ENCODE results near the gene CDCA4. TPM values are rescaled to one million over a fixed set of nuclear protein-coding genes. Genes with fewer than 3 reads are reported as not detected.

The CDCA4 gene
- total RNA-seq, 2 experiments from 2014 or later = 59.4 to 63.5 TPM

GRCh38 chr14:104999361-104999760 is 21.5 kb downstream of the CDCA4 start:
- Mint-ChIP-seq H3K27ac (no peak overlapping the region), H3K27me3 (no peaks in the 10 kb centered on the region), H3K4me1 (ENCODE audit: low read depth) (peaks cover 3% of the 10 kb centered on the region), H3K9me3 (no peaks in the 10 kb centered on the region), H3K4me3 (no peak overlapping the region), H3K36me3 (ENCODE audit: low read depth) (peaks cover 2% of the 10 kb centered on the region)
- ChIA-PET CTCF (interaction anchor here (1.1 to 1.8 kb wide), 4 partner anchors 9 to 91 kb away, joined by 3 to 6 read pairs (median 4); no protein-coding TSS in a partner anchor), POLR2A (interaction anchor here (0.8 to 1.5 kb wide), 3 partner anchors 10 to 20 kb away, joined by 4 to 6 read pairs (median 4); no protein-coding TSS in a partner anchor)
- no peak for ATAC-seq
- no peak for TF ChIP-seq CTCF (IDR thresholded peaks at IDR 0.05)
- intact Hi-C loops (cut with micrococcal nuclease) = no loop called here
- DNase-seq = no peak

DNA sequence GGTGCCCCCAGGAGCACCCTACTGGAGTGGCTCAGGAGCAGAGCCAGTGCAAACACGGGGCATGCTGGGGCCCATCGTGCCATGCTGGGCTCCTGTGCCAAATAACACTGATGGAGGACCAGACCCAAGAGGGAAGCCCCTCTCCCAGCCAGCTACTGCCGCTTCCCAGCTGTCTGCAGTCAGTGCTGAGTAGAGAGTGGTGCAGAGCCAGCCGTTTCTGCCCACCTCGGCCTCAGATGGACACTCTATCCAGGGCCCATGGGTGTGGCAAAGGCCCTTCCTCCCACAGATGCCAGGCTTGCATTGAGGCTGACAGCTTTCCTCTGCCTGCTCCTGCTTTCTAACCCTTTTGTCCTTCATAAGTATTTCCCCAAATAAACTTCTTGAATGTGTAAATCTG is 22.1 kb downstream of the CDCA4 start:
- POLR2A ChIA-PET = interaction anchor here (0.6 to 1.5 kb wide), 3 partner anchors 8 to 21 kb away, joined by 3 to 6 read pairs (median 4); no protein-coding TSS in a partner anchor
- no peak for TF ChIP-seq CTCF (IDR thresholded peaks at IDR 0.05)
- Mint-ChIP-seq H3K4me1 (ENCODE audit: low read depth) (no peaks in the 10 kb centered on the region), H3K9me3 (no peaks in the 10 kb centered on the region), H3K27ac (no peak overlapping the region), H3K4me3 (no peak overlapping the region), H3K27me3 (no peaks in the 10 kb centered on the region), H3K36me3 (ENCODE audit: low read depth) (peaks cover 2% of the 10 kb centered on the region)
- ATAC-seq (no peak), DNase-seq (no peak)
- intact Hi-C loops (cut with micrococcal nuclease) = no loop called here
- CTCF ChIA-PET = interaction anchor here (0.9 to 1.8 kb wide), 3 partner anchors 12 to 47 kb away, joined by 4 to 6 read pairs (median 4); no protein-coding TSS in a partner anchor

DNA sequence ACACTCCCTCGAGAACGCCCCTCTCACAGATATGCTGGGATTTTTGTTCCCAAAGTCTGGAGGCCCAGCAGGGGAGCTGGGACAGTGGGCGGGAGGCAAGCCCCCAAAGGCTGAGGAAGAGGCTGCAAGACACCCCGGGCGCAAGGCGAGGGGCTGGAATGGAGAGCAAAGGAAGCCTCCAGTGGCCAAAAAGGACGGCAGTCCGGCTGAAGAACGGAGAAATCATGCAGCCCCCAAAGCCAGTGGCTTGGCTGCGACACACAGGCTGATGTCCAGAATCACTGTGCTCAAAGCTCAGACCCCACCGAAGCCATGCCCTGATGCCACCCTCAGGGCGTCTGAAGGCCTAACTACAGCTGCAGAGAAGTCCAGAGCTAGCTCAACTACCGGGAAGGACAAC is 24.4 kb downstream of the CDCA4 start:
- no peaks in the 10 kb centered on the region for H3K27me3 Mint-ChIP-seq
- intact Hi-C loops (cut with micrococcal nuclease) = no loop called here
- H3K4me1 Mint-ChIP-seq (ENCODE audit: low read depth) = no peaks in the 10 kb centered on the region
- POLR2A ChIA-PET = interaction anchor here (1.4 kb wide), 1 partner anchor 22 kb away, joined by 4 read pairs; no protein-coding TSS in a partner anchor
- ATAC-seq = no peak
- DNase-seq = no peak
- no peak overlapping the region for H3K4me3 Mint-ChIP-seq
- no peak overlapping the region for H3K27ac Mint-ChIP-seq
- TF ChIP-seq CTCF (IDR thresholded peaks at IDR 0.05) = no peak
- no peaks in the 10 kb centered on the region for H3K9me3 Mint-ChIP-seq
- peaks cover 2% of the 10 kb centered on the region for H3K36me3 Mint-ChIP-seq (ENCODE audit: low read depth)
- CTCF ChIA-PET = interaction anchor here (1.0 to 1.1 kb wide), 2 partner anchors 21 to 49 kb away, joined by 3 read pairs; no protein-coding TSS in a partner anchor

DNA sequence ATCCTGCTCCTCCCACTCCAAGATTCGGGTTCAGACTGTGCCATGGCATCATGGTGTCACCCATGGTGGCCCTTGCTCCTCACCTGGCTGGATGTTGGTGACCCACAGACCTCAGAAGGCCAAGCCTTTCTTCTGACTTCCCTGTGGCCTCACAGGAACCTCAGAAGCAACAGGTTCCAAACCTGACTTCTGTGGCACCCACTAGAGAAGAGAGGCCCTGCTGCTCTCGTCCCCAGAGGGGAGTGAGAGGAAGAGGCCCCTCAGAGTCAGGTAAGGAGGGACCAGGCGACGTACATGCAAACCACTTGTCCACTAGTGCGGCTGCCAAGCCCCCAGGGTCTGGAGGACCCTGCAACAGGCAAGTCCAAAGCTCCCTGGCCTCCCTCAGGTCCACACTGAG is 24.9 kb downstream of the CDCA4 start:
- Mint-ChIP-seq H3K4me1 (ENCODE audit: low read depth) (no peaks in the 10 kb centered on the region), H3K4me3 (no peak overlapping the region), H3K27ac (no peak overlapping the region), H3K27me3 (no peaks in the 10 kb centered on the region), H3K36me3 (ENCODE audit: low read depth) (peaks cover 2% of the 10 kb centered on the region), H3K9me3 (no peaks in the 10 kb centered on the region)
- DNase-seq (no peak), ATAC-seq (no peak)
- ChIA-PET POLR2A (interaction anchor here (1.0 to 1.4 kb wide), 2 partner anchors 23 to 25 kb away, joined by 3 to 4 read pairs; partner anchors contain the start of gene CDCA4), CTCF (interaction anchor here (1.0 to 1.1 kb wide), 2 partner anchors 21 to 50 kb away, joined by 3 read pairs; no protein-coding TSS in a partner anchor)
- TF ChIP-seq CTCF (IDR thresholded peaks at IDR 0.05) = no peak
- intact Hi-C loops (cut with micrococcal nuclease) = no loop called here

- CTCF ChIA-PET = no interaction called here
- H3K4me3 Mint-ChIP-seq = no peak overlapping the region
- intact Hi-C loops (cut with micrococcal nuclease) = no loop called here
Measured at GRCh38 chr14:104994978-104995377, 25.9 kb downstream of the CDCA4 start.

More at GRCh38 chr14:104994978-104995377, 25.9 kb downstream of the CDCA4 start:
- DNase-seq = no peak
- Mint-ChIP-seq H3K36me3 (ENCODE audit: low read depth) (peaks cover 1% of the 10 kb centered on the region), H3K27me3 (no peaks in the 10 kb centered on the region), H3K9me3 (no peaks in the 10 kb centered on the region), H3K27ac (no peak overlapping the region), H3K4me1 (ENCODE audit: low read depth) (no peaks in the 10 kb centered on the region)
- POLR2A ChIA-PET = interaction anchor here (1.0 to 1.2 kb wide), 2 partner anchors 20 to 26 kb away, joined by 3 read pairs; partner anchors contain the start of gene CDCA4
- ATAC-seq = no peak
- TF ChIP-seq CTCF (IDR thresholded peaks at IDR 0.05) = no peak
